ENCODE data around the gene GAB2.
A peak's percentile ranks its signal among the peaks of the same experiment; 100 is the strongest.

The GAB2 gene

GRCh38 chr11:78420796-78421209, 3.2 kb upstream of the GAB2 start:
- H3K4me1 Mint-ChIP-seq: peaks cover 45% of the 10 kb centered on the region
- ATAC-seq (ENCODE audit: low read depth) (peak; percentile 42), DNase-seq (ENCODE audit: low spot score in 2 of 2) (peak; percentile 51 to 52)
- peak overlapping the region; percentile 67 for H3K4me3 Mint-ChIP-seq
- no peaks in the 10 kb centered on the region for H3K9me3 Mint-ChIP-seq
- H3K36me3 Mint-ChIP-seq: no peaks in the 10 kb centered on the region
- no peaks in the 10 kb centered on the region for H3K27me3 Mint-ChIP-seq
- H3K27ac Mint-ChIP-seq: peak overlapping the region; percentile 87

DNA sequence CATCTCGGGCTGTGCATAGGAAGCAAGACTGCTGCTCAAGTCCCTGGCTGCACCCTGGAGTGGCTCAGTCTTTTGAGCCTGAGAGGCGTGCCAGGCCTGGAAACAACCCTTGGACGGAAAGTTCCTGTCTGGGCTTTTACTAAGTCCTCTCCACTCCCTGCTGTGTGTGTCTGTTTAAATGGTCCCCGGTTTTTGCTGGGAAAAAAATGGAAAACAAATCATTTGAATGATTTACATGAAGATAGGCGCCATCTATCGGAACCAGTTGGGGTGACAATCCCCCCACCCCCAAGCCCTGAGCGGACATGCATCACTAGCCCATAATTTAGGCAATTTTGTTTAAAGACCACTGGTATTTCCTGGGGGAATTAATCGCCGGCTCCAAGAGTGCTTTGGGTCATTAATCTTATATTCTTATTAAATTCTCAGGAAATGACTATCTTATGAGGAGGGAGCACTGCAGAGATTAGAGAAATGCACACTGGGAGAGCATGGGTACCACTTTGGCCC, 2.7 kb upstream of the GAB2 start:
- peak overlapping the region; percentile 67 for H3K4me3 Mint-ChIP-seq
- H3K9me3 Mint-ChIP-seq: no peaks in the 10 kb centered on the region
- DNase-seq (ENCODE audit: low spot score in 2 of 2): peak; percentile 44 to 45
- H3K4me1 Mint-ChIP-seq: peaks cover 45% of the 10 kb centered on the region
- ATAC-seq (ENCODE audit: low read depth): no peak
- H3K27me3 Mint-ChIP-seq: no peaks in the 10 kb centered on the region
- H3K27ac Mint-ChIP-seq: peak overlapping the region; percentile 87
- H3K36me3 Mint-ChIP-seq: no peaks in the 10 kb centered on the region

DNA sequence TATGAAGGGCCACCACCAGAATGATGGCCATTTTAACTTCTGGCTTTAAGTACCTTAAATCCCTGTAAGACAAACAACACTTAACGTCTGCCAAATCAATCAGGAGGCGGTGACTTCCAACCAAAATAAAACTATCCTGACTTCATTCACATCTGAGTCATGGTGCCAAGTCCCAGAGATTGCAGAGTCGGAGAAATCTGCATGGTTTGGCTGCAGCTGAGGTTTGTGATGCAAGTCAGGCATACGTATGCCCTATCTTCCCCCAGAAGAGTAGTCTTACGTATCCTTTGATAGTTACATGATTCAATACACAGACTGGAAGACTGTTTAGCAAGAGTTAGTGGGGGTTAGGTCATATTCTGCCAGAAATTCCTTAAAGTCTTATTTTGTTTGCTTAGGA, 1.7 kb upstream of the GAB2 start:
- Mint-ChIP-seq H3K9me3 (no peaks in the 10 kb centered on the region), H3K4me3 (no peak overlapping the region), H3K36me3 (no peaks in the 10 kb centered on the region), H3K4me1 (peaks cover 41% of the 10 kb centered on the region), H3K27ac (peak overlapping the region; percentile 28), H3K27me3 (no peaks in the 10 kb centered on the region)
- ATAC-seq (ENCODE audit: low read depth): no peak
- DNase-seq (ENCODE audit: low spot score in 2 of 2): no peak

DNA sequence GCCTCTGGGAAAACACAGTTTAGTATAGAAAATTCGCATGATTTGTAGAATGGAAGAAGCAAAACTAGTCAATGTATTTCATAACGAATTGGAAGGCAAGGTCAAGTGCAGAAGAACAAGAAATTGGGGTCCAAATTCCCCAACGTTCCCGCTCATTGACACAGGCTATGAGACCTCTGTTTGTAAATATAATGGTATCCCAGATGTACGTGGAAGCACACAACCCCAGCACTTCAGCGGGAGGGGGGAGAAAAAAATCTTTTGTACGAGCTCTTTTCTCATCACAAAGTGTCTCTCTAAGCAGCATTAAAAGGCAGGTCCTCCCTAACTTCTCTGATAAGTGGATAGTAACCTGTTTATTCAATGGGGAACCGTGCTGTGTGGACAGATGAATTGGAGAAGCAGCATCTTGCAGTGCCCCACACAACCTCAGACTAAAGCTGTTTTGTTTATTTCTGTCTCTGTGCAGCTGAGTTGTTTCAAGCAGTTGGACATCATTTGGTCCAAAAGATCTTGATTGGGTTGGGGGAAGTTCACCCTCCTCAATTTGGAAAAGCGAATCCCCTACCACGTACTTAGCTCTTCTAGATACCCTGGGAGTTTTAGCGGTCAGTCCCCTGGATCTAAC, 1.1 kb upstream of the GAB2 start:
- Mint-ChIP-seq H3K27me3 (no peaks in the 10 kb centered on the region), H3K36me3 (no peaks in the 10 kb centered on the region), H3K9me3 (no peaks in the 10 kb centered on the region), H3K4me3 (peak overlapping the region; percentile 82), H3K27ac (peak overlapping the region; percentile 45), H3K4me1 (peaks cover 36% of the 10 kb centered on the region)
- ATAC-seq (ENCODE audit: low read depth) (no peak), DNase-seq (ENCODE audit: low spot score in 2 of 2) (no peak)

DNA sequence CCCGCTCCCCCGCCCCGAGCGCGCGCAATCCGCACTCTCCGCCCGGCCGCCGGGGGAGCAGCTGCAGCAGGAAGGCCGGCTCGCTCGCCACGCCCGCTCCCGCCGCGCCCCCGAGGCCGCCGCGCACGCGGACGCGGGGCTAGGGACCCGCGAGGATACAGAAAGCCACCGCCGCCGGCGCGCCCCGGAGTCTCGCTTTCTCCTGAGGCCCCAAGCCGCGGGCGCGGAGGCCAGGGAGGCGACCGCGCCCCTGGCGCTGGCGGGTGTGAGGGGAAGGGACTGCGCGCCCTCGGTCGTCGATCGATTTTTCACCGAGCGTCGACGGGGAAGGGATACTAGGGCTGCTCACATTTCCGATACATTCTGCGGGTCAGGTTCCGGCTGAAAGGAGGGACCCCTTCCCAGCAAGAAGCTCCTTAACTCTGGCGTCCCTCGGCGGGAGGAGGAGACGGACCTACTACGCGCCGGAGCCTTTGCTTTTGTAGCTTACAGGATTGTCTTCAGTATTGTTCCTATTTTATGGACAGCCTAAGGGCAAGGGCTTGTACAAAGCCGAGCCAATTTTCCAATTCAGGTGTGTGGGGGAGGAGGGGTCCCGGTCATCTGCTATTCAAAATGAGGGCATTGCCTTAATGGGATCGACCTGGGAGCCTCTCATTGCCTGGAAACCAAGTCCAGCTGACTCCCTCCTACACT, 416 bp upstream of the GAB2 start:
- H3K4me3 Mint-ChIP-seq: peak overlapping the region; percentile 82
- DNase-seq (ENCODE audit: low spot score in 2 of 2): peak; percentile 80 to 84

DNA sequence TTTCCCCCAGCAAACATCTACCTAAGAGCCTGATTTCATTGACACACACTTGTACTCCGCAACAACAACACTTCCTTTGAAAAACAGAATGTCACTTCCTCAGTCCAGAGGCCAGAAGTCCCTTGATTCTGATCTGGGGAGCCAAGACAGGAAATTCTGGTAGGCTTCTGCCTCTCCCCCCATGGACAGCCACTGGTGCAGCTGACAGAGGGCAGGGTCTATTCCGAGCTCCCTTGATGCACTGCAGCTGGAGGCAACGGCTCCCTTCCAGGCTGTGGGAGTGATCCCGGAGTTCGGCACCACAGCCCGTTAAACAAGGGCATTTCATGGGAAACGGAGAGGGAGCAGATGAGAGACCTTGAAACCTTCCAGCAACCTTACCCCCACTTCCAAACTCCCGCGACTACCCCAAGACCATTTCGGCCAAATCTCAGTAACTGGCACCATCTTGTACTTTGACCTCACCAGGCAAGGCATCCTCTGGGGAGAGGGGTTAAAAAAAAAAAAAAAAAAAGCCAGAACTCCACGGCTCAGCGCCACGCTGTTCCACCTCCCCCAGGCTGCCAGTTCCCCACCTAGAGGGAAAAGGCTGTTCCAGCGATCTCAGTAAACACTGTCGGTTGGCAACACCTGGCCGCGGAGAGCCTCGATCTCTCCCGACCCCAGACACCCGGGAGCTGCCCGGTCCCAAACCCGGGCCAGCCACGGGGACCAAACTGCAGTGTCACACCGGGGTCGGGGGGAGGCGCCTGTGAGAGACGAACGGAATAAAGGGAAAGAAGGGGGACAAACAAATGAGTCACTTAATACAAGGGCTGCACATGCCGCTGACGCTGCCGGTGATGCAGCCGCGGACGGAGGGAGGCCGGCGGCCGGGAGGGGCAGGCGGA, 1.1 kb downstream of the GAB2 start:
- DNase-seq (ENCODE audit: low spot score in 2 of 2) (peak; percentile 69 to 88), ATAC-seq (ENCODE audit: low read depth) (peak; percentile 43)
- peaks cover under 1% of the 10 kb centered on the region for H3K36me3 Mint-ChIP-seq
- peak overlapping the region; percentile 99 for H3K4me3 Mint-ChIP-seq
- H3K27ac Mint-ChIP-seq: peak overlapping the region; percentile 92
- H3K27me3 Mint-ChIP-seq: no peaks in the 10 kb centered on the region
- no peaks in the 10 kb centered on the region for H3K9me3 Mint-ChIP-seq
- H3K4me1 Mint-ChIP-seq: peaks cover 47% of the 10 kb centered on the region

More for the DNA sequence above, 416 bp upstream of the GAB2 start:
- Mint-ChIP-seq H3K27ac (peak overlapping the region; percentile 45), H3K9me3 (no peaks in the 10 kb centered on the region), H3K4me1 (peaks cover 42% of the 10 kb centered on the region), H3K27me3 (no peaks in the 10 kb centered on the region), H3K36me3 (no peaks in the 10 kb centered on the region)
- peak; percentile 63 for ATAC-seq (ENCODE audit: low read depth)

DNA sequence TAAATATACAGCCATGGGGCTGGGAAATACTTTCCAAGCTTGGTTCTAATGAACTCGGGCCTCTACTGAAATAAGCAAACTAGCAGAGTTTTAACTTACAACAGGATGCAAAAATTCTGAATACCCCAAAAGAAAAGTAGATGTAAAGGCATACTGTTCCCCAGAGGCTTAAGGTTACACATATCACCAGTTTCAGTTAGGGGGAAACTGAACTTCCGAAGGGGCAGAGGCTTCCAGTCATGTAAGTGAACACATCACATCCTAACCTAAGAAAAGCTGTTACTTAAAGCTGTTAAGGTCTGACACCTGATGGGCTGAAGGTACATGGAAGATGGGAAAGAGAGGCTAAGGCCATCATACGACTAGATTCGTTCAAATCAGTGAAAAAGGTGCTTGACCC, 2.3 kb downstream of the GAB2 start:
- DNase-seq (ENCODE audit: low spot score in 2 of 2) (no peak), ATAC-seq (ENCODE audit: low read depth) (no peak)
- Mint-ChIP-seq H3K27ac (peak overlapping the region; percentile 92), H3K9me3 (peaks cover 2% of the 10 kb centered on the region), H3K4me1 (peaks cover 42% of the 10 kb centered on the region), H3K36me3 (peaks cover 3% of the 10 kb centered on the region), H3K27me3 (no peaks in the 10 kb centered on the region), H3K4me3 (peak overlapping the region; percentile 54)

GRCh38 chr11:78414321-78415051, 3.1 kb downstream of the GAB2 start:
- ATAC-seq (ENCODE audit: low read depth): no peak
- no peak overlapping the region for H3K4me3 Mint-ChIP-seq

GRCh38 chr11:78408619-78409018, 9.0 kb downstream of the GAB2 start:
- no peak for DNase-seq (ENCODE audit: low spot score in 2 of 2)
- Mint-ChIP-seq H3K27ac (no peak overlapping the region), H3K4me3 (no peak overlapping the region), H3K36me3 (peaks cover 20% of the 10 kb centered on the region), H3K4me1 (peaks cover 43% of the 10 kb centered on the region), H3K9me3 (peaks cover 6% of the 10 kb centered on the region), H3K27me3 (no peaks in the 10 kb centered on the region)
- ATAC-seq (ENCODE audit: low read depth): no peak

More at GRCh38 chr11:78414321-78415051, 3.1 kb downstream of the GAB2 start:
- DNase-seq (ENCODE audit: low spot score in 2 of 2): no peak
- H3K27me3 Mint-ChIP-seq: no peaks in the 10 kb centered on the region
- H3K27ac Mint-ChIP-seq: no peak overlapping the region
- peaks cover 4% of the 10 kb centered on the region for H3K9me3 Mint-ChIP-seq
- H3K4me1 Mint-ChIP-seq: peaks cover 39% of the 10 kb centered on the region
- H3K36me3 Mint-ChIP-seq: peaks cover 5% of the 10 kb centered on the region

- DNase-seq (ENCODE audit: low spot score in 2 of 2) (no peak), ATAC-seq (ENCODE audit: low read depth) (no peak)
- peaks cover 33% of the 10 kb centered on the region for H3K4me1 Mint-ChIP-seq
- H3K27ac Mint-ChIP-seq: peak overlapping the region; percentile 83
- no peaks in the 10 kb centered on the region for H3K27me3 Mint-ChIP-seq
- peaks cover 20% of the 10 kb centered on the region for H3K36me3 Mint-ChIP-seq
- H3K4me3 Mint-ChIP-seq: no peak overlapping the region
- H3K9me3 Mint-ChIP-seq: peaks cover 6% of the 10 kb centered on the region
Observed at GRCh38 chr11:78406568-78407196, 10.9 kb downstream of the GAB2 start.

DNA sequence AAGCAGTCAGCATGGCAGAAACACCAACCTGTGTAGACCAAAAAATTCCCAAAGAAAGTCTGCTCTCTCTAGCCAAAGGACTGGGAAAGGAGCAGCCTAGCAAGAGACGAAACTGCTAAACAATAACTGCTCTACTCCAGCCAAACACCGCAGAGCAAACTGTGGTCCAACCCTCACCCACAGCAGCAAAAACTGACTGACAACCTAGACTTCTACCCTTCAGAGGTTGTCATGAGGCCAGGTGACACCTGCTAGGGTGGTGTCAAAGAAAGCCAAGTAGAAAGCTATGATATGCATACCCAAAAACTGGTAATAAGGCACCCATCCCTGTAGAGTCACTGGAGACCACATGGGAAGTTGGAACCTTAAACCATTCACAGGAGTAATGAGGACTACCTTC, 11.8 kb downstream of the GAB2 start:
- Mint-ChIP-seq H3K27me3 (no peaks in the 10 kb centered on the region), H3K27ac (no peak overlapping the region), H3K9me3 (peaks cover 4% of the 10 kb centered on the region), H3K4me1 (peaks cover 36% of the 10 kb centered on the region), H3K4me3 (no peak overlapping the region), H3K36me3 (peaks cover 21% of the 10 kb centered on the region)
- ATAC-seq (ENCODE audit: low read depth): no peak
- DNase-seq (ENCODE audit: low spot score in 2 of 2): no peak

GRCh38 chr11:78403781-78404180, 13.8 kb downstream of the GAB2 start:
- Mint-ChIP-seq H3K9me3 (peaks cover 2% of the 10 kb centered on the region), H3K27ac (no peak overlapping the region), H3K36me3 (peaks cover 18% of the 10 kb centered on the region), H3K27me3 (no peaks in the 10 kb centered on the region), H3K4me3 (no peak overlapping the region), H3K4me1 (peaks cover 41% of the 10 kb centered on the region)
- DNase-seq (ENCODE audit: low spot score in 2 of 2): no peak
- no peak for ATAC-seq (ENCODE audit: low read depth)

DNA sequence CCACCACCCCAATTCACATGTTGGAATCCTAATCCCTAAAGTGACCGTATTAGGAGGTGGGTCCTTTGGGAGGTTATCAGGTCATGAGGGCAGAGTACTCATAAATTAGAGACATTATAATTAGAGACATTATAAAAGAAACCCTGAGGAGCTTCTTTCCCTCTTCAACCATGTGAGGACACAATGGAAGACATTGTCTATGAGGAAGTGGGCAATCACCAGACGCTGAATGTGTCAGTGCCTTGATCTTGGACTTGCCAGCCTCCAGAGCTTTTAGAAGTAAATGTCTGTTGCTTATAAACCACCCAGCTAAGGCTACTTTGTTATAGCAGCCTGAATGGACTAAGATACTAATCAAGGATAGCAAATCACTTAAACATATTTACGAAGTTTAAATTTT, 14.8 kb downstream of the GAB2 start:
- peaks cover 17% of the 10 kb centered on the region for H3K36me3 Mint-ChIP-seq
- DNase-seq (ENCODE audit: low spot score in 2 of 2): no peak
- peaks cover 2% of the 10 kb centered on the region for H3K9me3 Mint-ChIP-seq
- H3K27me3 Mint-ChIP-seq: no peaks in the 10 kb centered on the region
- no peak overlapping the region for H3K27ac Mint-ChIP-seq
- ATAC-seq (ENCODE audit: low read depth): no peak
- H3K4me1 Mint-ChIP-seq: peaks cover 44% of the 10 kb centered on the region
- no peak overlapping the region for H3K4me3 Mint-ChIP-seq

All from memory B cell (primary cell).